ENCODE measurements around the gene DHDH. TPM values are rescaled to one million over a fixed set of nuclear protein-coding genes. Genes with fewer than 3 reads are reported as not detected.
A peak's percentile ranks its signal among the peaks of the same experiment; 100 is the strongest.
"Not testable (repeated sequence)": the region's sequence is repeated elsewhere in the genome, so short reads cannot be mapped to it uniquely, and the experiment has no call there.

Gene DHDH
- total and polyA plus RNA-seq, 5 donors, result 0.31 TPM; not detected in 4

- H3K4me1 ChIP-seq (ENCODE audit: control insufficient read depth, insufficient read depth, low read length); ATAC-seq; H3K9me3 ChIP-seq (ENCODE audit: control insufficient read depth, low read length); H3K27me3 ChIP-seq (ENCODE audit: control insufficient read depth, insufficient read depth); H3K4me3 ChIP-seq (ENCODE audit: low read length); H3K27ac ChIP-seq (ENCODE audit: low read length); intact Hi-C loops (cut with DNase I): not testable (repeated sequence)
- WGBS, result 83% methylated on average over 17 of the region's 17 CpGs
- DNase-seq, result peak in 1 of 3 donors; percentile 16
Observed at GRCh38 chr19:48927692-48928091, 5.8 kb upstream of the DHDH start.

DNA sequence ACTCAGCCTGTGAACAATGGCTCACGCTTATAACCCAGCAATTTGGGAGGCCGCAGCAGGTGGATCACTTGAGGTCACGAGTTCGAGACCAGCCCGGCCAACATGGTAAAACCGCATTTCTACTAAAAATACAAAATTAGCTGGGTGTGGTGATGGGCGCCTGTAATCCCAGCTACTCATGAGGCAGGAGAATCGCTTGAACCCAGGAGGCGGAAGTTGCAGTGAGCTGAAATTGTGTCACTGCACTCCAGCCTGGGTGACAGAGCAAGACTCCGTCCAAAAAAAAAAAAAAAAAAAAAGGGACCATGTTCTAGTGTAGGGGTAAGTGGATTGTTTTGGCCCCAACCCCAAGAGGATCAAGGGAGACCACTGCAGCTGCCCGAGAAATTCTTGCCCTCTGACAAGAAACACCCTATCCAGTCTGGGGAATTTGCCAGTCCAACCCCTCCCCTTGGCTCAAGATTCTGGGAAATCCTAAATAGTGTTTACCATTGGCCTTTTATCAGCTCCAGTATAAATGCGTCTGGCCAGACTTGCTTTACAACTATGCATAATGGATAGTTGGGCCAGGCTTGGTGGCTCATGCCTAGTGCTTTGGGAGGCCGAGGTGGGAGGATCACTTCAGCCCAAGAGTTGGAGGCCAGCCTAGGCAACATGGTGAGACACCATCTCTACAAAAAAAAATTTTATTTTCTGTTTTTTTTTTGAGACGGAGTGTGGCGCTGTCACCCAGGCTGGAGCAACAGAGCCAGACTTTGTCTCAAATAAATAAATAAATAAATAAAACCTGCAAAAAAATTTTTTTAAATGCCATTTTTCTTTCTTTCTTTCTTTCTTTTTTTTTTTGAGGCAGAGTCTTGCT lies 5.1 kb upstream of the DHDH start:
- no peaks in the 10 kb centered on the region for H3K27me3 ChIP-seq (ENCODE audit: control insufficient read depth, insufficient read depth)
- peaks cover 2% of the 10 kb centered on the region for H3K4me1 ChIP-seq (ENCODE audit: control insufficient read depth, insufficient read depth, low read length)
- H3K27ac ChIP-seq (ENCODE audit: low read length), result no peak overlapping the region
- ATAC-seq (no peak), DNase-seq (peak in 1 of 3 donors; percentile 13)
- H3K9me3 ChIP-seq (ENCODE audit: control insufficient read depth, low read length), result no peaks in the 10 kb centered on the region
- H3K4me3 ChIP-seq (ENCODE audit: low read length), result no peak overlapping the region
- intact Hi-C loops (cut with DNase I), result no loop called here
- 79% methylated on average over 15 of the region's 15 CpGs for WGBS

DNA sequence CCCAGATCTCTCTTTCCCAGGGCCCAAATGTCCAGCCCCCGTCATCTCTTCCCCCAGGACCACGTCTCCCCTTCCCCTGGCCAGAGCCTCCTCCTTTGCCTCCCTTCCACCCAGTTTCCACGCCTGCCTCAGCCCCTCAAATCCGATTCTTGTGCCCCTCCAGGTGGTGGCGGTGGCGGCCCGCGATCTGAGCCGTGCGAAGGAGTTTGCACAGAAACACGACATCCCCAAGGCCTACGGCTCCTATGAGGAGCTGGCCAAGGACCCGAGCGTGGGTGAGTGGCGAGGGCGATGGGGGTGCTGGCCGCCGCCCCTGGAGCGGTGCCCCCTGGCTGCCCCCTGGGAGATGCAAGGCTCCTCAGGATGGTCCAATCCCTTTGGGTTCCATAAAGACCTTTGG lies 1.3 kb downstream of the DHDH start:
- Histone ChIP-seq H3K27ac (ENCODE audit: low read length) (no peak overlapping the region), H3K4me3 (ENCODE audit: low read length) (no peak overlapping the region), H3K27me3 (ENCODE audit: control insufficient read depth, insufficient read depth) (no peaks in the 10 kb centered on the region), H3K4me1 (ENCODE audit: control insufficient read depth, insufficient read depth, low read length) (no peaks in the 10 kb centered on the region), H3K9me3 (ENCODE audit: control insufficient read depth, low read length) (no peaks in the 10 kb centered on the region)
- WGBS, result 80% methylated on average over 19 of the region's 19 CpGs
- ATAC-seq, result no peak
- intact Hi-C loops (cut with DNase I), result no loop called here
- peak in 1 of 3 donors; percentile 37 for DNase-seq

GRCh38 chr19:48935864-48936263 lies 2.4 kb downstream of the DHDH start:
- peak in 1 of 2 donors; percentile 5 for ATAC-seq
- Histone ChIP-seq H3K9me3 (ENCODE audit: control insufficient read depth, low read length) (no peaks in the 10 kb centered on the region), H3K4me1 (ENCODE audit: control insufficient read depth, insufficient read depth, low read length) (no peaks in the 10 kb centered on the region), H3K27me3 (ENCODE audit: control insufficient read depth, insufficient read depth) (no peaks in the 10 kb centered on the region), H3K4me3 (ENCODE audit: low read length) (no peak overlapping the region), H3K27ac (ENCODE audit: low read length) (no peak overlapping the region)
- peak in 2 of 3 donors; percentile 58 to 65 for DNase-seq
- intact Hi-C loops (cut with DNase I), result no loop called here
- WGBS, result 96% methylated on average over 25 of the region's 25 CpGs

GRCh38 chr19:48938256-48938655 lies 4.8 kb downstream of the DHDH start:
- intact Hi-C loops (cut with DNase I), result no loop called here
- Histone ChIP-seq H3K4me1 (ENCODE audit: control insufficient read depth, insufficient read depth, low read length) (no peaks in the 10 kb centered on the region), H3K27me3 (ENCODE audit: control insufficient read depth, insufficient read depth) (no peaks in the 10 kb centered on the region), H3K9me3 (ENCODE audit: control insufficient read depth, low read length) (no peaks in the 10 kb centered on the region), H3K27ac (ENCODE audit: low read length) (no peak overlapping the region), H3K4me3 (ENCODE audit: low read length) (no peak overlapping the region)
- DNase-seq (no peak), ATAC-seq (no peak)
- 80% methylated on average over 7 of the region's 7 CpGs for WGBS

DNA sequence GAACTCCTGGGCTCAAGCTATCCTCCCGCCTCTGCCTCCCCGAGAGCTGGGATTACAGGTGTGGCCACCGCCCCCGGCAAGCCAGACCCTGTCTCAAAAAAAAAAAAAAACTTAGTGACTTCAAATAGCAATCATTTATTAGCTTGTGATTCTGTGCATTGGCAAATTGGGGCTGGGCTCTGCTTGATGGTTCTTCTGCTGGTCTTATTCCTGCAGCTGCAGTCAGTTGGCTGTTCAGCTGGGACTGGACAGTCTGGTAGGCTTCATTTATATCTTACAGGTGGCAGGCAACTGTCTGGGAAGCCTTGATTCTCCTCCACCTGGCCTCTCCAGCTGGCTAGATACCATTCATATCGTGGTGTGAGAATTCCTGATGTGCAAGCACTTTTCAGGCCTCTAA lies 7.4 kb downstream of the DHDH start:
- Histone ChIP-seq H3K9me3 (ENCODE audit: control insufficient read depth, low read length) (no peaks in the 10 kb centered on the region), H3K27ac (ENCODE audit: low read length) (no peak overlapping the region), H3K27me3 (ENCODE audit: control insufficient read depth, insufficient read depth) (no peaks in the 10 kb centered on the region), H3K4me1 (ENCODE audit: control insufficient read depth, insufficient read depth, low read length) (no peaks in the 10 kb centered on the region), H3K4me3 (ENCODE audit: low read length) (no peak overlapping the region)
- ATAC-seq, result no peak
- intact Hi-C loops (cut with DNase I), result no loop called here
- WGBS, result 96% methylated on average over 5 of the region's 5 CpGs
- no peak for DNase-seq

- no peaks in the 10 kb centered on the region for H3K27me3 ChIP-seq (ENCODE audit: control insufficient read depth, insufficient read depth)
- peak in 1 of 3 donors; percentile 23 for DNase-seq
- H3K27ac ChIP-seq (ENCODE audit: low read length), result no peak overlapping the region
- no peak overlapping the region for H3K4me3 ChIP-seq (ENCODE audit: low read length)
- intact Hi-C loops (cut with DNase I), result no loop called here
- no peaks in the 10 kb centered on the region for H3K4me1 ChIP-seq (ENCODE audit: control insufficient read depth, insufficient read depth, low read length)
- ATAC-seq, result no peak
- WGBS, result 67% methylated on average over 6 of the region's 6 CpGs
- no peaks in the 10 kb centered on the region for H3K9me3 ChIP-seq (ENCODE audit: control insufficient read depth, low read length)
Observed at GRCh38 chr19:48943081-48943480, 9.6 kb downstream of the DHDH start.

DNA sequence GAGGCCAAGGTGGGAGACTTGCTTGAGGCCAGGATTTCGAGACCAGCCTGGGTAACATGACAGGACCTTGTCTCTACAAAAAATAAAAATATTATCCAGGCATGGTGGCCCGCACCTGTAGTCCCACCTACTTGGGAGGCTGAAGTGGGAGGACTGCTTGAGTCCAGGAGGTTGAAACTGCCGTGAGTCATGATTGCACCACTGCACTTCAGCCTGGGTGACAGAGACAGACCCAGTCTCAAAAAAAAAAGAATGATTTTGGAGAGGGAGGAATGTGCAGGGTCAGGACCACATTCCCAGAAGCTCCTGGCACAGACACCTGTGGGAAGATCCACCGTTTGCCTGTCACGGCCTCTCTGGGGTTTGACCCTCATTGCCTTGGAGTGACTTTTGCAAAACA lies 11.9 kb downstream of the DHDH start:
- no peak for ATAC-seq

GRCh38 chr19:48945817-48946216 lies 12.3 kb downstream of the DHDH start:
- ATAC-seq (no peak), DNase-seq (peak in 1 of 3 donors; percentile 5)
- Histone ChIP-seq H3K9me3 (ENCODE audit: control insufficient read depth, low read length) (no peaks in the 10 kb centered on the region), H3K4me1 (ENCODE audit: control insufficient read depth, insufficient read depth, low read length) (no peaks in the 10 kb centered on the region), H3K4me3 (ENCODE audit: low read length) (no peak overlapping the region), H3K27me3 (ENCODE audit: control insufficient read depth, insufficient read depth) (no peaks in the 10 kb centered on the region), H3K27ac (ENCODE audit: low read length) (no peak overlapping the region)
- WGBS, result 92% methylated on average over 2 of the region's 2 CpGs
- intact Hi-C loops (cut with DNase I), result no loop called here

More for the DNA sequence above, 11.9 kb downstream of the DHDH start:
- no peaks in the 10 kb centered on the region for H3K9me3 ChIP-seq (ENCODE audit: control insufficient read depth, low read length)
- H3K4me1 ChIP-seq (ENCODE audit: control insufficient read depth, insufficient read depth, low read length), result no peaks in the 10 kb centered on the region
- H3K27ac ChIP-seq (ENCODE audit: low read length), result no peak overlapping the region
- 87% methylated on average over 5 of the region's 5 CpGs for WGBS
- peak in 1 of 3 donors; percentile 11 for DNase-seq
- intact Hi-C loops (cut with DNase I), result no loop called here
- no peak overlapping the region for H3K4me3 ChIP-seq (ENCODE audit: low read length)
- no peaks in the 10 kb centered on the region for H3K27me3 ChIP-seq (ENCODE audit: control insufficient read depth, insufficient read depth)

- H3K4me1 ChIP-seq (ENCODE audit: control insufficient read depth, insufficient read depth, low read length), result no peaks in the 10 kb centered on the region
- ATAC-seq, result peak in 1 of 2 donors; percentile 5
- H3K27ac ChIP-seq (ENCODE audit: low read length), result no peak overlapping the region
- no peaks in the 10 kb centered on the region for H3K27me3 ChIP-seq (ENCODE audit: control insufficient read depth, insufficient read depth)
- intact Hi-C loops (cut with DNase I), result no loop called here
- H3K4me3 ChIP-seq (ENCODE audit: low read length), result no peak overlapping the region
- DNase-seq, result no peak
- no peaks in the 10 kb centered on the region for H3K9me3 ChIP-seq (ENCODE audit: control insufficient read depth, low read length)
- WGBS, result 73% methylated on average over 9 of the region's 9 CpGs
Observed at GRCh38 chr19:48946463-48947257, 13.2 kb downstream of the DHDH start.

DNA sequence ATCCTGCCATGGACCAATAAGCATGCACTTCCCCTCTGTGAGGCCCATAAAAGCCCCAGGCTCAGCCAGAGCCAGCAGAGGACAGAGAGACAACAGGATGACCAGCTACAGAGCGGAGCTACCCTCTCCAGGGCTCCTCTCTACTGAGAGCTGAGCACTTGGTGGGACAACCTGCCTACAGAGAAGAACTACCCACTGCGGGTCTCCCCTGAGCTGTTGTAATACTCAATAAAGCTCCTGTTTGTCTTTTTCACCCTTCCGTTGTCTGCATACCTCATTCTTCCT lies 13.7 kb downstream of the DHDH start:
- ATAC-seq (no peak), DNase-seq (peak in 1 of 3 donors; percentile 9)
- Histone ChIP-seq H3K4me3 (ENCODE audit: low read length) (no peak overlapping the region), H3K27ac (ENCODE audit: low read length) (no peak overlapping the region), H3K9me3 (ENCODE audit: control insufficient read depth, low read length) (no peaks in the 10 kb centered on the region), H3K27me3 (ENCODE audit: control insufficient read depth, insufficient read depth) (no peaks in the 10 kb centered on the region), H3K4me1 (ENCODE audit: control insufficient read depth, insufficient read depth, low read length) (no peaks in the 10 kb centered on the region)
- 98% methylated on average over 3 of the region's 3 CpGs for WGBS
- intact Hi-C loops (cut with DNase I), result no loop called here
